SJSA1 (cell line): ENCODE measurements around the gene SHC4. TPM values are rescaled to one million over a fixed set of nuclear protein-coding genes. Genes with fewer than 3 reads are reported as not detected.
"Not testable (repeated sequence)": the region's sequence is repeated elsewhere in the genome, so short reads cannot be mapped to it uniquely, and the experiment has no call there.

Source experiments
- DNase-seq, 2 experiments: peaks; one replicate each; pipeline ENCODE4 v3.0.0-alpha.2; 2015 to 2020; ENCODE audit warnings: low spot score in 2 of 2, low read depth in 1 of 2
- H3K27ac ChIP-seq: fragments of 250-450 bp; sonication (Bioruptor Pico); 2 replicates; pipeline ENCODE4 v1.5.1; 2020; ENCODE audit warnings: mild to moderate bottlenecking, moderate library complexity
- H3K27me3 ChIP-seq: fragments of 250-450 bp; sonication (Bioruptor Pico); replicated peaks from 2 replicates; pipeline ENCODE4 v1.5.1; 2020; ENCODE audit warnings: mild to moderate bottlenecking, moderate library complexity
- H3K36me3 ChIP-seq: fragments of 250-450 bp; sonication (Bioruptor Pico); 2 replicates; pipeline ENCODE4 v1.5.1; 2020; ENCODE audit warnings: mild to moderate bottlenecking
- H3K4me1 ChIP-seq: fragments of 250-450 bp; sonication (Bioruptor Pico); replicated peaks from 2 replicates; pipeline ENCODE4 v1.6.1; 2021; ENCODE audit warnings: mild to moderate bottlenecking
- H3K4me3 ChIP-seq: fragments of 250-450 bp; sonication (Bioruptor Pico); 2 replicates; pipeline ENCODE4 v1.5.1; 2020; ENCODE audit warnings: mild to moderate bottlenecking
- H3K9me3 ChIP-seq: fragments of 250-450 bp; sonication (Bioruptor Pico); replicated peaks from 2 replicates; pipeline ENCODE4 v1.5.1; 2020; ENCODE audit warnings: mild to moderate bottlenecking
- total RNA-seq: library from RNA; depleted of rRNA; stranded (reverse); fragments of >200 nt; shearing (Covaris generic); gene quantifications from 2 replicates; pipeline ENCODE4 v1.2.3, GENCODE V29; 2014

SHC4 gene
- total RNA-seq, 1 experiment from 2014 or later: 2.9 TPM

GRCh38 chr15:48858401-48858800, 105.3 kb downstream of the SHC4 start:
- peak overlapping the region; percentile 83 for H3K27ac ChIP-seq
- DNase-seq: peak; percentile 67 to 71
- H3K27me3 ChIP-seq: no peaks in the 10 kb centered on the region
- no peak overlapping the region for H3K4me3 ChIP-seq
- H3K9me3 ChIP-seq: no peaks in the 10 kb centered on the region
- H3K36me3 ChIP-seq: no peaks in the 10 kb centered on the region
- H3K4me1 ChIP-seq: peaks cover 45% of the 10 kb centered on the region

- peak; percentile 85 to 92 for DNase-seq
- Histone ChIP-seq H3K27me3 (no peaks in the 10 kb centered on the region), H3K36me3 (no peaks in the 10 kb centered on the region), H3K4me3 (no peak overlapping the region), H3K4me1 (peaks cover 45% of the 10 kb centered on the region), H3K27ac (peak overlapping the region; percentile 83), H3K9me3 (no peaks in the 10 kb centered on the region)
Measured at GRCh38 chr15:48856942-48857341, 106.8 kb downstream of the SHC4 start.

- Histone ChIP-seq H3K4me1 (peaks cover 45% of the 10 kb centered on the region), H3K36me3 (no peaks in the 10 kb centered on the region), H3K27ac (peak overlapping the region; percentile 83), H3K9me3 (no peaks in the 10 kb centered on the region), H3K27me3 (no peaks in the 10 kb centered on the region), H3K4me3 (no peak overlapping the region)
- peak in 1 of 2 experiments; percentile 68 for DNase-seq
Measured at GRCh38 chr15:48855501-48856440, 107.9 kb downstream of the SHC4 start.

GRCh38 chr15:48854434-48854833, 109.3 kb downstream of the SHC4 start:
- H3K9me3 ChIP-seq, H3K27ac ChIP-seq, H3K36me3 ChIP-seq, H3K4me3 ChIP-seq, DNase-seq, H3K27me3 ChIP-seq: not testable (repeated sequence)
- peaks cover 41% of the 10 kb centered on the region for H3K4me1 ChIP-seq

GRCh38 chr15:48851956-48852355, 111.8 kb downstream of the SHC4 start:
- Histone ChIP-seq H3K27me3 (no peaks in the 10 kb centered on the region), H3K4me3 (no peak overlapping the region)
- DNase-seq: no peak

GRCh38 chr15:48850648-48851047, 113.1 kb downstream of the SHC4 start:
- no peaks in the 10 kb centered on the region for H3K9me3 ChIP-seq
- H3K4me3 ChIP-seq: no peak overlapping the region
- H3K4me1 ChIP-seq: peaks cover 6% of the 10 kb centered on the region
- no peaks in the 10 kb centered on the region for H3K36me3 ChIP-seq
- no peak for DNase-seq
- H3K27me3 ChIP-seq: no peaks in the 10 kb centered on the region
- H3K27ac ChIP-seq: no peak overlapping the region

More at GRCh38 chr15:48851956-48852355, 111.8 kb downstream of the SHC4 start:
- Histone ChIP-seq H3K27ac (no peak overlapping the region), H3K36me3 (no peaks in the 10 kb centered on the region), H3K4me1 (peaks cover 18% of the 10 kb centered on the region), H3K9me3 (no peaks in the 10 kb centered on the region)

GRCh38 chr15:48845123-48845522, 118.6 kb downstream of the SHC4 start:
- Histone ChIP-seq H3K27me3 (no peaks in the 10 kb centered on the region), H3K4me1 (no peaks in the 10 kb centered on the region), H3K4me3 (no peak overlapping the region), H3K9me3 (no peaks in the 10 kb centered on the region), H3K36me3 (no peaks in the 10 kb centered on the region), H3K27ac (no peak overlapping the region)
- no peak for DNase-seq

- Histone ChIP-seq H3K4me1 (no peaks in the 10 kb centered on the region), H3K9me3 (no peaks in the 10 kb centered on the region)
- DNase-seq: no peak
Measured at GRCh38 chr15:48842501-48842900, 121.2 kb downstream of the SHC4 start.

GRCh38 chr15:48834756-48835155, 129.0 kb downstream of the SHC4 start:
- DNase-seq: no peak
- Histone ChIP-seq H3K27ac (no peak overlapping the region), H3K36me3 (no peaks in the 10 kb centered on the region), H3K27me3 (no peaks in the 10 kb centered on the region), H3K4me3 (no peak overlapping the region), H3K9me3 (peaks cover 3% of the 10 kb centered on the region; the same call in 1 of the 2 replicates), H3K4me1 (no peaks in the 10 kb centered on the region)

More at GRCh38 chr15:48842501-48842900, 121.2 kb downstream of the SHC4 start:
- Histone ChIP-seq H3K4me3 (no peak overlapping the region), H3K27me3 (no peaks in the 10 kb centered on the region), H3K27ac (no peak overlapping the region), H3K36me3 (no peaks in the 10 kb centered on the region)

- Histone ChIP-seq H3K4me3 (no peak overlapping the region), H3K4me1 (no peaks in the 10 kb centered on the region), H3K36me3 (no peaks in the 10 kb centered on the region), H3K9me3 (peaks cover 3% of the 10 kb centered on the region; the same call in 1 of the 2 replicates), H3K27ac (no peak overlapping the region), H3K27me3 (no peaks in the 10 kb centered on the region)
- no peak for DNase-seq
Measured at GRCh38 chr15:48833526-48834239, 130.0 kb downstream of the SHC4 start.

GRCh38 chr15:48832648-48833047, 131.1 kb downstream of the SHC4 start:
- Histone ChIP-seq H3K4me1 (no peaks in the 10 kb centered on the region), H3K27ac (no peak overlapping the region), H3K9me3 (peaks cover 3% of the 10 kb centered on the region; the same call in 1 of the 2 replicates), H3K4me3 (no peak overlapping the region), H3K27me3 (no peaks in the 10 kb centered on the region), H3K36me3 (no peaks in the 10 kb centered on the region)
- DNase-seq: no peak

- Histone ChIP-seq H3K9me3 (peaks cover 3% of the 10 kb centered on the region; the same call in 1 of the 2 replicates), H3K27ac (no peak overlapping the region), H3K4me3 (no peak overlapping the region), H3K36me3 (no peaks in the 10 kb centered on the region), H3K4me1 (peaks cover 1% of the 10 kb centered on the region), H3K27me3 (no peaks in the 10 kb centered on the region)
- no peak for DNase-seq
Measured at GRCh38 chr15:48828906-48829305, 134.8 kb downstream of the SHC4 start.

GRCh38 chr15:48828471-48828870, 135.2 kb downstream of the SHC4 start:
- Histone ChIP-seq H3K9me3 (peaks cover 3% of the 10 kb centered on the region; the same call in 1 of the 2 replicates), H3K27ac (no peak overlapping the region), H3K27me3 (no peaks in the 10 kb centered on the region), H3K4me3 (no peak overlapping the region), H3K4me1 (peaks cover 6% of the 10 kb centered on the region), H3K36me3 (no peaks in the 10 kb centered on the region)
- DNase-seq: no peak

- Histone ChIP-seq H3K9me3 (no peaks in the 10 kb centered on the region), H3K4me1 (peaks cover 11% of the 10 kb centered on the region), H3K27me3 (no peaks in the 10 kb centered on the region), H3K4me3 (no peak overlapping the region), H3K27ac (no peak overlapping the region), H3K36me3 (no peaks in the 10 kb centered on the region)
- DNase-seq: no peak
Measured at GRCh38 chr15:48825075-48825474, 138.6 kb downstream of the SHC4 start.
